Suprapubic skin (tissue), 3 donors: ENCODE measurements around the gene SLC39A13.

Experiments
- CTCF ChIP-seq, 2 donors: fragments of 200-600 bp in 1 of 2; fragments of 450-650 bp in 1 of 2; sonication (generic) in 1 of 2; IDR thresholded peaks; one replicate each; pipeline ENCODE4 v1.5.1; 2016 to 2019; ENCODE audit warnings: antibody characterized with exemption in 2 of 2, mild to moderate bottlenecking in 1 of 2, moderate library complexity in 1 of 2
- POLR2A ChIP-seq, 2 donors: fragments of 450-650 bp; IDR thresholded peaks; one replicate each; pipeline ENCODE4 v1.6.1; 2017; ENCODE audit warnings: antibody characterized with exemption in 2 of 2, mild to moderate bottlenecking in 2 of 2, moderate library complexity in 2 of 2

GRCh38 chr11:47464483-47464882, 56.1 kb downstream of the SLC39A13 start:
- TF ChIP-seq CTCF (IDR thresholded peaks at IDR 0.05) (no peak), POLR2A (IDR thresholded peaks at IDR 0.05) (no peak)
